OCI-LY3 (cell line): Measurements from ENCODE around the gene TDP1.

ENCODE experiments used
- H2AFZ ChIP-seq: fragments of 200-600, 300-600 bp; shearing (Covaris generic); 2 replicates; pipeline ENCODE4 v1.6.0; 2014; ENCODE audit warnings: antibody characterized with exemption, low read depth, low read length
- H3K27ac ChIP-seq: fragments of 200-600, 300-600 bp; sonication (generic); 2 replicates; pipeline ENCODE4 v1.5.1; 2014; ENCODE audit warnings: mild to moderate bottlenecking, low read length, moderate library complexity, mixed read lengths
- H3K27me3 ChIP-seq: fragments of 200-600, 300-600 bp; sonication (generic); 2 replicates; pipeline ENCODE4 v1.6.1; 2014; ENCODE audit warnings: low read depth, low read length, mixed read lengths
- H3K36me3 ChIP-seq: fragments of 200-600, 300-600 bp; sonication (generic); replicated peaks from 2 replicates; pipeline ENCODE3; 2014; ENCODE audit warnings: low read depth, low read length, mixed read lengths
- H3K4me1 ChIP-seq: fragments of 300-600, 200-600 bp; sonication (generic); 2 replicates; pipeline ENCODE4 v1.6.1; 2014; ENCODE audit warnings: low read length, mixed read lengths
- H3K4me2 ChIP-seq: fragments of 200-600, 300-600 bp; sonication (generic); 2 replicates; pipeline ENCODE4 v1.6.1; 2014; ENCODE audit warnings: low read length, mixed read lengths
- H3K4me3 ChIP-seq: fragments of 300-600, 200-600 bp; sonication (generic); 2 replicates; pipeline ENCODE4 v1.5.1; 2014; ENCODE audit warnings: antibody characterized with exemption, mild to moderate bottlenecking, low read length, moderate library complexity
- H3K79me2 ChIP-seq: fragments of 300-600, 200-600 bp; shearing (Covaris generic); 2 replicates; pipeline ENCODE4 v1.6.1; 2014; ENCODE audit warnings: mild to moderate bottlenecking, low read length, mixed read lengths
- H3K9ac ChIP-seq: fragments of 300-600, 200-600 bp; shearing (Covaris generic); 2 replicates; pipeline ENCODE4 v1.6.0; 2014; ENCODE audit warnings: mild to moderate bottlenecking, low read length, moderate library complexity
- H3K9me3 ChIP-seq: fragments of 200-600, 300-600 bp; shearing (Covaris generic); 2 replicates; pipeline ENCODE4 v1.6.1; 2014; ENCODE audit warnings: low read length, mixed read lengths; ENCODE audit not compliant: insufficient read depth
- H4K20me1 ChIP-seq: fragments of 200-600, 300-600 bp; sonication (generic); 2 replicates; pipeline ENCODE4 v1.6.1; 2016; ENCODE audit warnings: low read length, mixed read lengths; ENCODE audit not compliant: insufficient read depth
- EZH2phosphoT487 ChIP-seq: fragments of 200-600 bp; shearing (Covaris generic); IDR thresholded peaks from 2 replicates; pipeline ENCODE4 v1.6.1; 2018; ENCODE audit warnings: antibody characterized with exemption, mixed run types, low read depth
- TF ChIP-seq, protein P1 (sequence below): fragments of 200-600, 300-600 bp; sonication (generic); IDR thresholded peaks from 2 replicates; pipeline ENCODE4 v1.5.1; 2014; ENCODE audit warnings: antibody characterized with exemption, low read length, low read depth

TDP1 gene

DNA sequence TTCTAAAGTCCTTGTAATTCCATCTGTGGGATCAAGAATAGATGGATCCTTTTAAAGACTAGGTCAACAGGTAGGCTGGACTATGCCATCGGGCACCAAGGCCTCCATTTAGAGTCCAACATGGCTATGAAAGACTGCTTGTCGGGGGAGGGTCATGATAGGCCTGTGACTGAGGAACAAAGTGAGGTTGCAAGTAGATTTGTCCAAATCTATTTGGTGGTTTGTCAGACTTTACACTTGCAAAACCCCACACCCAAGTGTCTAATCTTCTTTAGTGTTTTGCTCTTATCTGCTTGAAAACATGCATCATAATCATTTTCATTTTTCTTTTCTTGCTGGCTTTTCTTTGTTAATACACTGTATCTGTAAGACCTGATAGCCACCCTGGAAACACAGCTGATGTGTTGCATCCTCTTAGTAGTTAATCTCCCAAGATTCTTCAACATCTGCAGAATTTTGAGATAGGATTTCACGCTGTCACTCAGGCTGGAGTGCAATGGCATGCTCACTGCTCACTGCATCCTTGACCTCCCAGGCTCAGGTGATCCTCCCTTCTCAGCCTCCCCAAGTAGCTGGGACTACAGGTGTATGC, 50.3 kb downstream of the TDP1 start:
- no peaks in the 10 kb centered on the region for H3K27me3 ChIP-seq
- no peaks in the 10 kb centered on the region for H3K9me3 ChIP-seq
- H3K4me3 ChIP-seq = no peak overlapping the region
- H4K20me1 ChIP-seq = no peaks in the 10 kb centered on the region
- H3K9ac ChIP-seq = no peak overlapping the region
- no peak for TF ChIP-seq EZH2phosphoT487
- TF ChIP-seq, protein P1, sequence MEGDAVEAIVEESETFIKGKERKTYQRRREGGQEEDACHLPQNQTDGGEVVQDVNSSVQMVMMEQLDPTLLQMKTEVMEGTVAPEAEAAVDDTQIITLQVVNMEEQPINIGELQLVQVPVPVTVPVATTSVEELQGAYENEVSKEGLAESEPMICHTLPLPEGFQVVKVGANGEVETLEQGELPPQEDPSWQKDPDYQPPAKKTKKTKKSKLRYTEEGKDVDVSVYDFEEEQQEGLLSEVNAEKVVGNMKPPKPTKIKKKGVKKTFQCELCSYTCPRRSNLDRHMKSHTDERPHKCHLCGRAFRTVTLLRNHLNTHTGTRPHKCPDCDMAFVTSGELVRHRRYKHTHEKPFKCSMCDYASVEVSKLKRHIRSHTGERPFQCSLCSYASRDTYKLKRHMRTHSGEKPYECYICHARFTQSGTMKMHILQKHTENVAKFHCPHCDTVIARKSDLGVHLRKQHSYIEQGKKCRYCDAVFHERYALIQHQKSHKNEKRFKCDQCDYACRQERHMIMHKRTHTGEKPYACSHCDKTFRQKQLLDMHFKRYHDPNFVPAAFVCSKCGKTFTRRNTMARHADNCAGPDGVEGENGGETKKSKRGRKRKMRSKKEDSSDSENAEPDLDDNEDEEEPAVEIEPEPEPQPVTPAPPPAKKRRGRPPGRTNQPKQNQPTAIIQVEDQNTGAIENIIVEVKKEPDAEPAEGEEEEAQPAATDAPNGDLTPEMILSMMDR = no peak
- peaks cover 63% of the 10 kb centered on the region for H3K36me3 ChIP-seq
- H3K27ac ChIP-seq = no peak overlapping the region
- H3K4me2 ChIP-seq = no peak overlapping the region
- no peaks in the 10 kb centered on the region for H3K79me2 ChIP-seq
- no peaks in the 10 kb centered on the region; the same call in 1 of the 2 replicates for H3K4me1 ChIP-seq
- no peak overlapping the region for H2AFZ ChIP-seq

DNA sequence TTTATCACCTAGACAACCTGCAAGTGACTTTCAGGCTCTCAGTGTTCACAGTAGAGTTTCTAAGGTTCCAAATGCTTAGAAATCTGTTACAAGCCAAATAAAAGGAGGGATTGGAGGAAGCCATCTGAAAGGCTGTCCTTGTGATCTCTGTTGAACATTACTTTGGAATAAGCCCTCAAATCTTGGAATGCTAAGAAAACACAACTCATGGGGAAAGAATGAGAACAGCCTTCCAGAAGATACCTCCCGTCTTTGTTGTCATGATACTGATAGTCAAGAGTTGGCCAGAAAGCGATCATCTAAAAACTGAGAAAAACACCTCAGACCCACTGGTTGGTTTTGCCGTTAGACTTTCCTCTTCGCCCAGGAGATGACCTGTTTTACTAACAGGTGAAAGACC, 61.6 kb downstream of the TDP1 start:
- Histone ChIP-seq H4K20me1 (no peaks in the 10 kb centered on the region), H3K27me3 (no peaks in the 10 kb centered on the region), H3K9ac (no peak overlapping the region), H3K4me1 (no peaks in the 10 kb centered on the region), H3K4me2 (no peak overlapping the region), H2AFZ (no peak overlapping the region), H3K79me2 (no peaks in the 10 kb centered on the region), H3K27ac (no peak overlapping the region), H3K36me3 (peaks cover 40% of the 10 kb centered on the region), H3K9me3 (no peaks in the 10 kb centered on the region), H3K4me3 (no peak overlapping the region)
- no peak for TF ChIP-seq EZH2phosphoT487
- TF ChIP-seq, protein P1 = no peak

DNA sequence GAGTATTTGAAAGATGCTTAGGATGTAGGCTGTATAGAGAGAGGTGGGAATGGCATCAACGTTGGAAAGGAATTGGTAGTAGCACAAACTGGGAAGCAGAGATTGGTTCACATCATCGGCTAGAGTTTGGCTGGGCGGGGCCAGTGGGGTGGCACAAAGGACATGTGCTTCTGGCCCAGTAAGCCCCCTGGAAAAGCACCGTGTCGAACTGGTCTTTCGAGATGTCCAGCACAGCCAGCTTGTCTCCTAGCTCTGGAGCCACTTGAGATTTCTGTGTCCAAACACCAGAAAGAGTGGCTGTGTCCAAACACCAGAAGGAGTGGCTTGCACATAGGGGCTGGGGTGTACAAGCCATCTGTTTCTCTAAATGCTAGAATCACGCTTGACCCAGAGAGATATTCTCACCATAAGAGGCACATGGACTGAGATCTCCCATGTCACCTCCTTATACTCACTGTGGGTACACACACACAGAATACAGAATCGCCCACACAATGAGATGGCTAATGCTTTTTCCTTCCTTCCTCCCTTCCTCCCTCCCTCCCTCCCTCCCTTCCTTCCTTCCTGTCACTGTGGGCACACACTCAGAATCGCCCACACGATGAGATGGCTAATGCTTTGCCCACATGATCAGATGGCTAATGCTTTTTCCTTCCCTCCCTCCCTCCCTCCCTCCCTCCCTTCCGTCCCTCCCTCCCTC, 64.2 kb downstream of the TDP1 start:
- H3K4me3 ChIP-seq = no peak overlapping the region
- H3K79me2 ChIP-seq = no peaks in the 10 kb centered on the region
- no peak overlapping the region for H3K27ac ChIP-seq
- H3K4me1 ChIP-seq = no peaks in the 10 kb centered on the region
- TF ChIP-seq, protein P1 = no peak
- TF ChIP-seq EZH2phosphoT487 = no peak
- H3K9ac ChIP-seq = no peak overlapping the region
- H4K20me1 ChIP-seq = no peaks in the 10 kb centered on the region
- H3K27me3 ChIP-seq = no peaks in the 10 kb centered on the region
- no peak overlapping the region for H3K4me2 ChIP-seq
- no peak overlapping the region for H2AFZ ChIP-seq
- H3K36me3 ChIP-seq = peaks cover 49% of the 10 kb centered on the region
- H3K9me3 ChIP-seq = no peaks in the 10 kb centered on the region

- Histone ChIP-seq H3K36me3 (peaks cover 63% of the 10 kb centered on the region), H3K27me3 (no peaks in the 10 kb centered on the region), H3K4me1 (no peaks in the 10 kb centered on the region), H2AFZ (no peak overlapping the region), H3K9me3 (no peaks in the 10 kb centered on the region), H3K4me3 (no peak overlapping the region), H3K9ac (no peak overlapping the region), H3K79me2 (no peaks in the 10 kb centered on the region), H3K27ac (no peak overlapping the region), H4K20me1 (no peaks in the 10 kb centered on the region), H3K4me2 (no peak overlapping the region)
- no peak for TF ChIP-seq EZH2phosphoT487
- TF ChIP-seq, protein P1 = no peak
Measured at GRCh38 chr14:90023176-90023896, 67.6 kb downstream of the TDP1 start.
